HCT116 (cell line): ENCODE results near the gene RAB31.

Experiments used
- CBX3 ChIP-seq: IDR thresholded peaks from 2 replicates; pipeline ENCODE4 v1.6.1; 2012; ENCODE audit warnings: low read depth
- EZH2 ChIP-seq: fragments of 200-600 bp; sonication (generic); IDR thresholded peaks from 2 replicates; pipeline ENCODE4 v1.6.1; 2017; ENCODE audit warnings: antibody characterized with exemption, mixed run types
- JUND ChIP-seq: IDR thresholded peaks from 2 replicates; pipeline ENCODE4 v1.6.1; 2012
- POLR2A ChIP-seq: IDR thresholded peaks from 2 replicates; pipeline ENCODE4 v1.7.0; 2011; ENCODE audit warnings: borderline replicate concordance; ENCODE audit not compliant: insufficient read depth, insufficient read length; ENCODE audit errors: extremely low read depth
- POLR2AphosphoS5 ChIP-seq: IDR thresholded peaks from 2 replicates; pipeline ENCODE4 v1.6.1; 2011; ENCODE audit warnings: mild to moderate bottlenecking, low read depth, low read length, moderate library complexity
- YY1 ChIP-seq: IDR thresholded peaks from 2 replicates; pipeline ENCODE4 v1.6.1; 2011; ENCODE audit warnings: low read length, low read depth, moderate library complexity, mild to moderate bottlenecking; ENCODE audit not compliant: insufficient replicate concordance; ENCODE audit errors: extremely low read depth
- TF ChIP-seq, protein P1 (sequence below), 3 experiments: fragments of 200-600 bp in 1 of 3; sonication (generic) in 1 of 3; IDR thresholded peaks in 2 of 3; conservative IDR thresholded peaks in 1 of 3; 2 replicates each; pipeline ENCODE4 v1.5.1; 2012 to 2017; ENCODE audit warnings: low read depth in 2 of 3, low read length in 2 of 3, antibody characterized with exemption in 1 of 3, borderline replicate concordance in 1 of 3, control low read depth in 1 of 3, mild to moderate bottlenecking in 1 of 3, mixed read lengths in 1 of 3, mixed run types in 1 of 3, moderate library complexity in 1 of 3; ENCODE audit not compliant: insufficient read depth in 1 of 3
- TF ChIP-seq, protein P2 (sequence below): IDR thresholded peaks from 2 replicates; pipeline ENCODE4 v1.6.1; 2012; ENCODE audit warnings: low read depth

DNA sequence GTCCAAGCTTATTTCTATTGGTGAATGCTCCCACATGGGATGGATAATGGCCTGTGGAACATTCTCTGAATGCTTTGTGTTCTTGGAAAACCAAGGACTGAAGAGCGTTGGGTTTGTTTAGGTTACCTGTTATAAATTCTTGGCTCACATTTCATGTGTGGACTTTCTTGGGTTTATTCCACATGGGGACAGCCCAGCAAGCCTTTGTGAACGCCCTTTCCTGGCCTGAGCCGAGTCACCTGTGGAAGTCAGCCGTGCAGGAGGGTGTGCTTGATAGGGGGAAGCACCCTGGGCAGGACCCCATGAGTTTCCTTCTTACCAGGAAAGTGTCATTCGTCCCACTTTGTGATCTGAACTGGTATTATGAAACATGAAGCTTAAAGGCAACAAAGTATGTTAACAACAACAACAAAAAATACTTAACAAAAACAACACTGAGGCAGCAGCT is 4.1 kb downstream of the RAB31 start:
- TF ChIP-seq, protein P1, sequence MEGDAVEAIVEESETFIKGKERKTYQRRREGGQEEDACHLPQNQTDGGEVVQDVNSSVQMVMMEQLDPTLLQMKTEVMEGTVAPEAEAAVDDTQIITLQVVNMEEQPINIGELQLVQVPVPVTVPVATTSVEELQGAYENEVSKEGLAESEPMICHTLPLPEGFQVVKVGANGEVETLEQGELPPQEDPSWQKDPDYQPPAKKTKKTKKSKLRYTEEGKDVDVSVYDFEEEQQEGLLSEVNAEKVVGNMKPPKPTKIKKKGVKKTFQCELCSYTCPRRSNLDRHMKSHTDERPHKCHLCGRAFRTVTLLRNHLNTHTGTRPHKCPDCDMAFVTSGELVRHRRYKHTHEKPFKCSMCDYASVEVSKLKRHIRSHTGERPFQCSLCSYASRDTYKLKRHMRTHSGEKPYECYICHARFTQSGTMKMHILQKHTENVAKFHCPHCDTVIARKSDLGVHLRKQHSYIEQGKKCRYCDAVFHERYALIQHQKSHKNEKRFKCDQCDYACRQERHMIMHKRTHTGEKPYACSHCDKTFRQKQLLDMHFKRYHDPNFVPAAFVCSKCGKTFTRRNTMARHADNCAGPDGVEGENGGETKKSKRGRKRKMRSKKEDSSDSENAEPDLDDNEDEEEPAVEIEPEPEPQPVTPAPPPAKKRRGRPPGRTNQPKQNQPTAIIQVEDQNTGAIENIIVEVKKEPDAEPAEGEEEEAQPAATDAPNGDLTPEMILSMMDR (IDR thresholded peaks at IDR 0.05 in 2 of 3, conservative IDR thresholded peaks at IDR 0.05 in 1 of 3; ENCODE audit: borderline replicate concordance in 1 of 3, insufficient read depth in 1 of 3, low read depth in 2 of 3, low read length in 2 of 3), result no peak
- no peak for TF ChIP-seq CBX3
- no peak for TF ChIP-seq YY1
- TF ChIP-seq, protein P2, sequence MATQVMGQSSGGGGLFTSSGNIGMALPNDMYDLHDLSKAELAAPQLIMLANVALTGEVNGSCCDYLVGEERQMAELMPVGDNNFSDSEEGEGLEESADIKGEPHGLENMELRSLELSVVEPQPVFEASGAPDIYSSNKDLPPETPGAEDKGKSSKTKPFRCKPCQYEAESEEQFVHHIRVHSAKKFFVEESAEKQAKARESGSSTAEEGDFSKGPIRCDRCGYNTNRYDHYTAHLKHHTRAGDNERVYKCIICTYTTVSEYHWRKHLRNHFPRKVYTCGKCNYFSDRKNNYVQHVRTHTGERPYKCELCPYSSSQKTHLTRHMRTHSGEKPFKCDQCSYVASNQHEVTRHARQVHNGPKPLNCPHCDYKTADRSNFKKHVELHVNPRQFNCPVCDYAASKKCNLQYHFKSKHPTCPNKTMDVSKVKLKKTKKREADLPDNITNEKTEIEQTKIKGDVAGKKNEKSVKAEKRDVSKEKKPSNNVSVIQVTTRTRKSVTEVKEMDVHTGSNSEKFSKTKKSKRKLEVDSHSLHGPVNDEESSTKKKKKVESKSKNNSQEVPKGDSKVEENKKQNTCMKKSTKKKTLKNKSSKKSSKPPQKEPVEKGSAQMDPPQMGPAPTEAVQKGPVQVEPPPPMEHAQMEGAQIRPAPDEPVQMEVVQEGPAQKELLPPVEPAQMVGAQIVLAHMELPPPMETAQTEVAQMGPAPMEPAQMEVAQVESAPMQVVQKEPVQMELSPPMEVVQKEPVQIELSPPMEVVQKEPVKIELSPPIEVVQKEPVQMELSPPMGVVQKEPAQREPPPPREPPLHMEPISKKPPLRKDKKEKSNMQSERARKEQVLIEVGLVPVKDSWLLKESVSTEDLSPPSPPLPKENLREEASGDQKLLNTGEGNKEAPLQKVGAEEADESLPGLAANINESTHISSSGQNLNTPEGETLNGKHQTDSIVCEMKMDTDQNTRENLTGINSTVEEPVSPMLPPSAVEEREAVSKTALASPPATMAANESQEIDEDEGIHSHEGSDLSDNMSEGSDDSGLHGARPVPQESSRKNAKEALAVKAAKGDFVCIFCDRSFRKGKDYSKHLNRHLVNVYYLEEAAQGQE, result no peak
- TF ChIP-seq POLR2A, result no peak
- TF ChIP-seq POLR2AphosphoS5, result no peak
- no peak for TF ChIP-seq EZH2
- no peak for TF ChIP-seq JUND
